ENCODE measurements around the gene CCNE1.

Gene CCNE1

GRCh38 chr19:29867984-29868383 is 56.2 kb downstream of the CCNE1 start:
- TF ChIP-seq CTCF (IDR thresholded peaks at IDR 0.05; ENCODE audit: borderline replicate concordance, insufficient read depth, low read depth, low read length), result no peak
- H3K4me3 ChIP-seq (ENCODE audit: low read depth, low read length), result no peak overlapping the region

GRCh38 chr19:29871143-29871542 is 59.4 kb downstream of the CCNE1 start:
- no peak overlapping the region for H3K4me3 ChIP-seq (ENCODE audit: low read depth, low read length)
- no peak for TF ChIP-seq CTCF (IDR thresholded peaks at IDR 0.05; ENCODE audit: borderline replicate concordance, insufficient read depth, low read depth, low read length)

- H3K4me3 ChIP-seq (ENCODE audit: low read depth, low read length), result no peak overlapping the region
These were observed 60.5 kb downstream of the CCNE1 start for GRCh38 chr19:29872224-29872731.

GRCh38 chr19:29873024-29873800 is 61.4 kb downstream of the CCNE1 start:
- TF ChIP-seq CTCF (IDR thresholded peaks at IDR 0.05; ENCODE audit: borderline replicate concordance, insufficient read depth, low read depth, low read length), result peak; percentile 83
- H3K4me3 ChIP-seq (ENCODE audit: low read depth, low read length), result peak overlapping the region; percentile 41

More at GRCh38 chr19:29872224-29872731, 60.5 kb downstream of the CCNE1 start:
- TF ChIP-seq CTCF (IDR thresholded peaks at IDR 0.05; ENCODE audit: borderline replicate concordance, insufficient read depth, low read depth, low read length), result peak; percentile 36; the same call in 1 of the 2 replicates

Measured in GM12875 (cell line).